ENCODE measurements around the gene GNA15.
"Not testable (repeated sequence)": the region's sequence is repeated elsewhere in the genome, so short reads cannot be mapped to it uniquely, and the experiment has no call there.

The GNA15 gene

DNA sequence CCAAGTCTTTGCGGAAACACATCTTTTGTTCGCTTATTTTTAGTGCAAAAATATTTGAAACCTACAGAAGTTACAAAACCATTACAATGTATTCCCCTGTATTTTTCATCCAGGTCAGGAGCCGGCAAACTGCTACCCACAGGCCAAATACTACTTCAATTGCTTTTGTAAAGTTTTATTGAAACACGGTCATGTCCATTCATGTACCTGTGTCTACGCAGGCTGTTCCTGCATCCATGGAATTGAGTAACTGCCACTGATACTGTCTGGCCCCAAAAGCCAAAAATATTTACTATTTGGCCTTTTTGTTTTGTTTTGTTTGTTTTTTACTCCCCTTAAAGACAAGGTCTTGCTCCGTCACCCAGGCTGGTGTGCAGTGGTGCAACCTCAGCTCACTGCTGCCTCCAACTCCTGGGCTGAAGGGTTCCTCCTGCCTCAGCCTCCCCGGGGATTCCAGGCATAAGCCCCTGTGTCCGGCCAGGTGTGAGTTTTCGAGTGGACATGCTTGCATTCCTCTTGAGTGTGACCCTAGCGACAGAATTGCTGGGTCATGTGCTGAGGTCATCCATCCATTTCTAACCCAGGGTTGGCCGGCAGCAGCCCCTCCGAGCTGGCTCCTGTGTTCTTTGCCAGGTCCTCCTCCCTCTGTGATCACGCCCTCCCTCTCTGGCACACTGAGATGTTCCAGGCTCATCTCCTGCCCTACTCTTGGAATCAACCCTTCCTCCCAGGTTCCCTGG, 31.9 kb downstream of the GNA15 start:
- no peak for DNase-seq (ENCODE audit: insufficient read length, low spot score)
- FAIRE-seq = no peak

DNA sequence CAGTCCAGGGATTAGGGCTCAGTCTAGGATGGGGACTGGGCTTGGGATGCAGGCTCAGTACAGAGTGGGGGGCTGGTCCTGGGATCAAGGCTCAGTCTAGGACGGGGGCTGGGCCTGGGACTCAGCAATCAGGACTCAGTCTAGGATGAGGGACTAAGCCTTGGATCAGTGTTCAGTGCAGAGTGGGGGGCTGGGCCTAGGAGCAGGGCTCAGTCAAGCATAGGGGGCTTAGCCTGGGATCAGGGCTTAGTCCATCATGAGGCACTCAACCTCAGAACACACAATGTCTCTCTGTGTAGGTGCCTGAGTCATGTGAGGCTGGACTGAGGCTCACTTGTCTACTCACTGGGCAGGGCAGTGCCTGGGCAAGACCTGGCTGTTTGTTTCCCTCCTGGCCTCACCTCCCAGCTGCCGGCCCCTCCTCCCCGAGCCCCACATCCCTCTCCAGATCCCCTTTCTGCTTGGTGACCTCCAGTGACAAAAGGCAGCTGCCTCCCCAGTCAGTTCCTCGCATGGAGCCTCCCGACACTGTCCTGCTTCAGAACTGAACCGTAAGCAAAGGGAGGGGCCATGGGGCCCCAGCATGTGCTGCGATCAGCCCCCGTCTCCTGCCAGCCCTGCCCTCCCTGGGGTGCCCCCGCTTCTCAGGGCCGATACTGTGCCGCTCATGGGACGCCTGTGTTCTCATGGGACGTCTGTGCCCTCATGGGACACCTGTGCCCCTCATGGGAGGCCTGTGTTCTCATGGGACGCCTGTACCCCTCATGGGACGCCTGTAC, 36.2 kb downstream of the GNA15 start:
- DNase-seq (ENCODE audit: insufficient read length, low spot score) (no peak), FAIRE-seq (no peak)

DNA sequence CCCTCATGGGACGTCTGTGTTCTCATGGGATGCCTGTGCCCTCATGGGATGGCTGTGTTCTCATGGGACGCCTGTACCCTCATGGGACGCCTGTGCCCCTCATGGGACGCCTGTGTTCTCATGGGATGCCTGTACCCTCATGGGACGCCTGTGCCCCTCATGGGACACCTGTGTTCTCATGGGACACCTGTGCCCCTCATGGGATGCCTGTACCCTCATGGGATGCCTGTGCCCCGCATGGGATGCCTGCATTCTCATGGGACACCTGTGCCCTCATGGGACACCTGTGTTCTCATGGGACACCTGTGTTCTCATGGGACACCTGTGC, 36.8 kb downstream of the GNA15 start:
- not testable (repeated sequence) for FAIRE-seq; DNase-seq (ENCODE audit: insufficient read length, low spot score)

DNA sequence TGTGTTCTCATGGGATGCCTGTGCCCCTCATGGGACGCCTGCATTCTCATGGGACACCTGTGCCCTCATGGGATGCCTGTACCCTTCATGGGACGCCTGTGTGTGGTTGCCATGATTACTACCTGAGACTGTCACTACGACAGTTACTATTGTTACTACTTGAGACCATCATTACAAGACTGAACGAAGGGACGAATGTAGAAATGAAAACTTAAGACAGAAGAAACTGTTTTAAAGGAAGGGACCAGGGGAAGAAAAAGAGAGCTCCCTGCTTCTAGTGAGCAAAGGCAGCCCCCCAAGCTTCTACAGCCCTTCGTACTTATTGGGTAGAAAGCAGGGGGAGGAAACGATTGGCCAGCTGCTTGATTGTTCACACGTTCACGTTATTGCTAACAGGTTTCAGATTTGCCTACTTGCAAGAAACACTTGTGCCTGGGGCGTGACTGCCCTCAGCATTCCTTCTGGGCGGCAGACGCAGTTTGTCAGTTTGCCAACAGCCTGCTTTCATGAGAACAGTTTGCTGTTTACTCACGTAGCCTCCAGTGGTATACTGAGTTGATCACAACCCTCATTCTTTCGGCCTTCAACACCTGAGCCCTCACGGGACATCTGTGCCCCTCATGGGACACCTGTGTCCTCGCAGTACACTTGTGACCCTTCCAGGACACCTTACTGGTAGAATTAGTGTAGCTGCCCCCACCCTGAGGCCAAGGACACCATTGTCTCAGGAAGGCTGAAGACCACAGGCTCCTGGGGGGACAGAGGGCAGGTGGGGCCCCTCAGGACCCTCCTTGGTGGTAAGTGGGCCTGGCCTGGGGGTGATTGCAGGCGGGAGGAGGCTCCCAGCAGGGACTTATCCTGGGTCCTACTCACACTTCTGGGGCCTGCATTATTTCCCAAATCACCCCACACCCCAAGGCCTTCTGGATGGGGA, 40.2 kb downstream of the GNA15 start:
- no peak for FAIRE-seq
- no peak for DNase-seq (ENCODE audit: insufficient read length, low spot score)

DNA sequence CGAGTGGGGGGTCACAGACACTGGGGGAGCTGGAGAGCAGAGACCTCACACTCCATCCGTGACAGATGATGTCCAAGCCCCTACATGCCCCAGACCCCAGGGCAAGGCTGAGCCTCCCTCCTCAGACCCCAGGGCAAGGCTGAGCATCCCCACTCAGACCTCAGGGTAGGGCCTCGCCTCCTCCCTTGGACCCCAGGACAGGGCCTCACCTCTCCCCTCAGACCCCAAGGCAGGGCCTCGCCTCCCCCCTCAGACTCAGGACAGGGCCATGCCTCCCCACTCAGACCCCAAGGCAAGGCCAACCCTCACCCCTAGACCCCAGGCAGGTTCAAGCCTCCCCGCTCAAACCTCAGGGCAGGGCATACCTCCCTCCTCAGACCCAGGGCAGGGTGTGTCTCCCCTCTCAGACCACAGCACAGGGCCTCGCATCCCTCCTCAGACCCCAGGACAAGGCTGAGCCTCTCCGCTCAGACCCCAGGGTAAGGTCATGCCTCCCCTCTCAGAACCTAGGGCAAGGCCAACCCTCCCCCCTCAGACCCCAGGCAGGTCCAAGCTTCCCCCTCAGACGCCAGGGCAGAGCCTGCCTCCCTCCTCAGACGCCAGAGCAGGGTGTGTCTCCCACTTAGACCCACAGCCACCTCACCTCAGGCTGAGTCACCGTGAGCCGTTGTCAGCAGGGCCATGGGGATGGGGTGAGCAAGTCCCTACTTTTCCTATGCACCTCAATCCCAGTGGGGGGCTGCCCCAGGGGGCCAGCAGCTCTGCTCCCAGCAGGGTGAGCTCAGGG, 41.1 kb downstream of the GNA15 start:
- FAIRE-seq = no peak
- DNase-seq (ENCODE audit: insufficient read length, low spot score) = peak; percentile 59

DNA sequence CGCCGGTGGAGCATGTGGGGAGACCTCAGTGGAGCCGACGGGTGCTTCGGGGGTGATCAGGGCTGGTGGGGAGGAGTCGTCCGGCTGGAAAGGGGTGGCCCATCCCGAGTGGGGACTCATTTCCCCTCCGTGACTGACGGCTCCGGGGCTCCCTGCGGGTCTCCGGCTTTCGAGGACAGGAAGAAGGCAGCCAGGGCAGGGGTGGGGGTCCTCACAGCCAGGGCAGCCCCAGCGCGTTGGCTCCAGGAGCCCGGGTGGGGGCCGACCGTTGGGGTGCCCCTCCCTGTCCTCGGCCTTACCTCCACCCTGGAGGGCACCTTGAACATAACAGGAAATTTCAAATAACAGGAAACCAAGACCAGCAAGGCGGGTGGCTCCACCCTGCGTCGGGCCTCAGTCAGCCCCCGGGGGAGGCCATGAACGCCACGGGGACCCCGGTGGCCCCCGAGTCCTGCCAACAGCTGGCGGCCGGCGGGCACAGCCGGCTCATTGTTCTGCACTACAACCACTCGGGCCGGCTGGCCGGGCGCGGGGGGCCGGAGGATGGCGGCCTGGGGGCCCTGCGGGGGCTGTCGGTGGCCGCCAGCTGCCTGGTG, 42.6 kb downstream of the GNA15 start, which contains the start of gene S1PR4:
TSS of gene S1PR4 (plus strand) at position 393 of the 596 bp plus-strand sequence. CDS start at position 417, 24 bp downstream.
- DNase-seq (ENCODE audit: insufficient read length, low spot score) (no peak), FAIRE-seq (no peak)

DNA sequence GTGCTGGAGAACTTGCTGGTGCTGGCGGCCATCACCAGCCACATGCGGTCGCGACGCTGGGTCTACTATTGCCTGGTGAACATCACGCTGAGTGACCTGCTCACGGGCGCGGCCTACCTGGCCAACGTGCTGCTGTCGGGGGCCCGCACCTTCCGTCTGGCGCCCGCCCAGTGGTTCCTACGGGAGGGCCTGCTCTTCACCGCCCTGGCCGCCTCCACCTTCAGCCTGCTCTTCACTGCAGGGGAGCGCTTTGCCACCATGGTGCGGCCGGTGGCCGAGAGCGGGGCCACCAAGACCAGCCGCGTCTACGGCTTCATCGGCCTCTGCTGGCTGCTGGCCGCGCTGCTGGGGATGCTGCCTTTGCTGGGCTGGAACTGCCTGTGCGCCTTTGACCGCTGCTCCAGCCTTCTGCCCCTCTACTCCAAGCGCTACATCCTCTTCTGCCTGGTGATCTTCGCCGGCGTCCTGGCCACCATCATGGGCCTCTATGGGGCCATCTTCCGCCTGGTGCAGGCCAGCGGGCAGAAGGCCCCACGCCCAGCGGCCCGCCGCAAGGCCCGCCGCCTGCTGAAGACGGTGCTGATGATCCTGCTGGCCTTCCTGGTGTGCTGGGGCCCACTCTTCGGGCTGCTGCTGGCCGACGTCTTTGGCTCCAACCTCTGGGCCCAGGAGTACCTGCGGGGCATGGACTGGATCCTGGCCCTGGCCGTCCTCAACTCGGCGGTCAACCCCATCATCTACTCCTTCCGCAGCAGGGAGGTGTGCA, 43.3 kb downstream of the GNA15 start:
- no peak for FAIRE-seq
- DNase-seq (ENCODE audit: insufficient read length, low spot score) = no peak

DNA sequence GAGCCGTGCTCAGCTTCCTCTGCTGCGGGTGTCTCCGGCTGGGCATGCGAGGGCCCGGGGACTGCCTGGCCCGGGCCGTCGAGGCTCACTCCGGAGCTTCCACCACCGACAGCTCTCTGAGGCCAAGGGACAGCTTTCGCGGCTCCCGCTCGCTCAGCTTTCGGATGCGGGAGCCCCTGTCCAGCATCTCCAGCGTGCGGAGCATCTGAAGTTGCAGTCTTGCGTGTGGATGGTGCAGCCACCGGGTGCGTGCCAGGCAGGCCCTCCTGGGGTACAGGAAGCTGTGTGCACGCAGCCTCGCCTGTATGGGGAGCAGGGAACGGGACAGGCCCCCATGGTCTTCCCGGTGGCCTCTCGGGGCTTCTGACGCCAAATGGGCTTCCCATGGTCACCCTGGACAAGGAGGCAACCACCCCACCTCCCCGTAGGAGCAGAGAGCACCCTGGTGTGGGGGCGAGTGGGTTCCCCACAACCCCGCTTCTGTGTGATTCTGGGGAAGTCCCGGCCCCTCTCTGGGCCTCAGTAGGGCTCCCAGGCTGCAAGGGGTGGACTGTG, 44.0 kb downstream of the GNA15 start:
- FAIRE-seq (no peak), DNase-seq (ENCODE audit: insufficient read length, low spot score) (no peak)

DNA sequence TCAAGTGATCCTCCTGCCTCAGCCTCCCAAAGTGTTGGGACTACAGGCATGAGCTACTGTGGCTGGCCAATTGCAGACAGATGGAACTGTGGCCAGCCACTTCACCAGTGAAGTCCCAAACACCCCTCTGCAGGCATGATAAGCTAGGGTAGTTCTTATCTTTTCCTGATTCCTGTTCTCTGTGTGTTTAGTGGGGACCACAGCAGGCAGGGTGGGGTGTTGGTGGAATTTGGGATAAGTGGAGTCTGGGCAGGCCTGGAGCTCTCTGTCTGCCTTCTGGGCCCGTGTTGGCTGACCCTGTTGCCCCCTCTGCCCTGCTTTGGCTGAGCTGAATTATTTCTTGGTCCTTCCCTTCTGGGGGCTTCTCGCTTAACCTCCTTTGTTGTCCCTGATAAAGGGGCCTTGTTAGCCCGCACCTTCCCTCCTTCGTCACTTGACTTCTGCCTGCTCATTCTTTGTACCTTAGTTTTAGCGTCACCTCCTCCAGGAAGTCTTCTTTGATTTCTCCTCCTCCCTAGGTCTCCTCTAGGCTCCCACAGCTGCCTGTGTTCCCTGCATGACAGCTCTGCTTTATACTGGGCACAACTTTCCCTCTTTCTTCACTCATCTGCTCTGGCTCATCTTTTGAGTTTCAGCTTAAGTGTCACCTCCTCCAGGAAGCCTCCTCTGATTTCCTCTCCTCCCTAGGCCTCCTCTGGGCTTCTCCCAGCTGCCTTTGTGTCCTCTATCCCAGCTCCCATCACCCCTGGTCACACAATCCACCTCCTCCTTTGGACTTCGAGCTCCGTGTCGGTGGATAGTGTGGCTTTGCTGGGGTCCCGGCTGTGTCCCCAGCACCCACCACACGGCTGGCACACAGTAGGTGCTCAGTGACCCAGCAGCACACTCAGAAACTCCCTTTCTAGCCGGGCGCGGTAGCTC, 48.1 kb downstream of the GNA15 start:
- DNase-seq (ENCODE audit: insufficient read length, low spot score) = no peak
- FAIRE-seq = no peak

DNA sequence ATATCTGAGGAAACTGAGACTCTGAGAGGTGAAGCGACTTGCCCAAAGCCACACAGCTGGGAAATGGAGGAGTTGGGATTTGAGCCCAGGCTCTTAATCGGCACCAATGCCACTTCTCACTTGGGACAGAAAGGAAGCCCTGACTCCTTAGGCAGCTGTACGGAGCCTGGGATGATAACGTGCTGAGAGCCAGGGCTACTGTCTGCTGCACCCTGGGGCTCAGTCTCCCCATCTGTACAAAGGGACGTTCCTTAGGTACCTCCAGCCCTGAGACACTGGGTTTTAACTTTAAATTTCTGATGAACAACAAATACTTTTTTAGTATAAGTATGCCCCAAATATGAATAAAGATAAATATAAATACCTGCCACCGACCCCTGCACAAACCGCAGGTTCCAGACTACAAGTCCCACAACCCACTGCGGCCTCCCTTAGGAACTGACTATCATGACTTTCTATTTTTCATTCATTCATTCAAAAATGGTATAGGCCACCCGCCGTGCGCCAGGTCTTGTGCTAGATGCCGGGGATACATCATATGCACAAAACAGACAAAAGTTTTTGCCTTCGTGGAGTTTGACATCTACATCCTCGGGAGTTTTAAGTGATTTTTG, 49.1 kb downstream of the GNA15 start:
- DNase-seq (ENCODE audit: insufficient read length, low spot score) (peak; percentile 47), FAIRE-seq (no peak)

DNA sequence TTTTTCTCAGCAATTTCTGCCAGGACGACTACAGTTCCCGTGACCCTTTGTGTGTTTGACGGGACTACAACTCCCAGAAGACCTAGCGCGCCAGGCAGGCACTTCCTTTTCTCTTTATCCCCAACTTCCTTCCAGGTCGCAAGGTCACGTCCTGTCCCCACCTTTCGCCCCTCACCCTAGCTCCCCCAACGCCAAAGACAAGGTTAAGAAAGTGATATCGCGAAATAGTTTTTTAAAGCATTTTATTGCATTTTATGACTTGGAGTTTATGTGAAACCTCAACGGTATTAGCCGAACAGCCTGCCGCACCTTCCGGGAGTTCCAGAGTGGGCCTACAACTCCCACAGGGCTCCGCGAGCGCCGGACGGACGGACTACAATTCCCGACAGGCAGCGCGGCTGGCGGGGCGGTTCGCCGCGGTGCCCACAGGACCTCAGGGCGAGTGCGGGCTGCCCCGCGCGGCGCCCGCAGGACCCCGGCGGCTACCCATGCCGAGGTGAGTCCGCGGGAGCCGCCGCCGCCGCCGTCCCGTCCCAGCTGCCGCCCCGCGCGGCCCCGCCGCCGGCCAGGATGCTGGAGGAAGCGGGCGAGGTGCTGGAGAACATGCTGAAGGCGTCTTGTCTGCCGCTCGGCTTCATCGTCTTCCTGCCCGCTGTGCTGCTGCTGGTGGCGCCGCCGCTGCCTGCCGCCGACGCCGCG, 49.8 kb downstream of the GNA15 start, which contains the start of gene NCLN:
TSS of gene NCLN (plus strand) at position 470 of the 699 bp plus-strand sequence. CDS start at position 571, 101 bp downstream.
- DNase-seq (ENCODE audit: insufficient read length, low spot score) (peak; percentile 88), FAIRE-seq (peak; percentile 55)

DNA sequence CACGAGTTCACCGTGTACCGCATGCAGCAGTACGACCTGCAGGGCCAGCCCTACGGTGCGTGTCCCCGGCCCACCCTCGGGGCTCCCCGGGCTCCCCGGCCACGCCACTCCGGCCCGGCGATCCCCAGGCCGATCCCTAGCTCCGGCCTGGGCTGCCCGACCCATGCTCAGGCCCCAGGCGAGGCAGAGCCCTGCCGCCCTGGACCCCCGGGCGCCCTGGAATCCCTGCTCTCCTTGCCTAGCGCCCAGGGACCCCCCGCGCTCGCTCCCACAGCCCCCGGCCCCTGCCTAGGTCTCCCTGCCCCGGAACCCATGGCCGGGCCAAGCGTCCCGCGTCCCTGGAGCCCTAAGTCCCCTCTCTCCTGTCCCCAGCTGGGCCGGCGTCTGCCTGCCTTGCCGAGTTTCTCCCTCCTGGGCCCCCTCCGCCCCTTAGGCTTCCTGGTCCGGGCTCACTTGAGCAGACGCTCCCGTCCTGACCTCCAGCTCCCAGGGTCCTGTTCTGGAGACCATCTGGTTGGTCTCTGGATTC, 50.4 kb downstream of the GNA15 start:
- DNase-seq (ENCODE audit: insufficient read length, low spot score) (no peak), FAIRE-seq (no peak)

DNA sequence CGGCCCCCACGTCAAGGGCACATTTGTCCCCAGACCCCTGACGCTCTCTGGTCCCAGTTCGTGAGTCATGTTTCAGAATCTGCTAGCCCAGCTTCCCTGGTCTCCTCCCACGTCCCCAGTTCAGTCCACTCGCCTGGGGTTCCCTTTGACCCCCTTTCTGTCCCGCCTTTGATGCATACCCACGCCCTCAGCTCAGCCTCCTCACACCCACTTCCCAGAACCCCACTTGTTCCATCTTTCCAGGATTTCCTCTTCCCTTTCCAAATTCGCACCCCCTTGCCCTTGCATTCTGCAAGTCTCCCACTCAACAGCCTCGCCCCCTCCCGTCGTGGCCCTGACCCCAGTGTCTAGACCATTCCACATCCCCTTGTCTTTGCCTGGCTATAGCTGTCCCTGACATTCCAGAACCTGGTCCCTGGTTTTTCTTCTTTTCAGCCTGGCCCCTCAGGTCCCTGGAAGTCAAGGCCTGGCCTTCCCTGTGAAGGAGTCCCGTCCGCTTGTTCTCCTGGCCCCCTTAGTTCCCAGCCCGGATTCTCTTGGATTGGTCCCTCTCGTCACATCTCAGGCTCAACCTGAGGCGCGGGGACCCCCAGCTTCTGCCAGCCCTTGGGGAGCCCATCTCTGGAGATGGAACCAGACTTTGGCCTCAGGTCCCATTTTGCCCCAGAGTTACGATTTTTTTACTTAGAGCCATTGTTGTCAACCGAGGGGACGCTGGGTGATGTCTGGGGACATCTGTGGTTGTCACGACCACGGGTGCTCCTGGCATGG, 51.2 kb downstream of the GNA15 start:
- FAIRE-seq = no peak
- DNase-seq (ENCODE audit: insufficient read length, low spot score) = no peak

DNA sequence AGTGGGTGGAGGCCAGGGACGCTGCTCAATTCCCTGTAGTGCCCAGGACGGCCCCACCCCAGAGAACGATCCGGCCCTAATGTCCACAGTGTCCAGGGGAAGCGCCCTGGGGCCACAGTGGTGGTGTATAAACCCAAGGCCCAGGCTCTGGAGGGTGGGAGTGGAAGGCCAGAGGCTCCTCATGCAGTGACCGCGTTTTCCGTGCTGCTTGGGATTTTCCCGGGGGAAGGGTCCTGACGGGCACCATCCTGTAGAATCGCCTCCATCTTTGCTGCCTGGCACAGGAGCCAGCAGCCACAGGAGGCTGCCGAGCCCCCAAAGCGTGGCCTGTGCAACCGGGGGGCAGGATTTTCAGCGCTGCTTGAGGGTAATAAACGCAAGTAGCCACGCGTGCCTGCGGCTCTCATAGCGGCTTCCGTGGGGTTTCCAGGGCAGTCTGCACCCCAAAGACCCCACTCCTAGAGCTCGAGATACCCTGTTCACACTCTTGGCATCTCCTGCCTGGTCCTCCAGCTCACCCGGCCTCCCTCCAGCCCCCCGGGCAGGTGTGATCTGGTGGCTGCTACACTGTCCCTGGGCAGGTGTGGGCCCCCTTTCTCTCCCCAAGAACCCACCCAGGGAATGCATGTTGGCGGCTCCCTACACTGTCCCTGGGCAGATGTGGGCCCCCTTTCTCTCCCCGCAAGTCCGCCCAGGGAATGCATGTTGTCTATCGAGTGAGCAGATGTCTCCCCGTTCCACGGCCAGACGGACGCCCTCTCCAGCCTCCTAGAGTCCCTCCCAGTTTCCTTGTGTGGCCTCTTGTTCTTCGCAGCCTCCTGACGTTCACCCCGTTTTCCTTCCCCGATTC, 52.1 kb downstream of the GNA15 start:
- DNase-seq (ENCODE audit: insufficient read length, low spot score) = no peak
- FAIRE-seq = no peak

Data from HTR-8/SVneo (cell line).